Thoracic aorta (tissue), 2 donors: ENCODE measurements around the gene ZSCAN29. TPM values are rescaled to one million over a fixed set of nuclear protein-coding genes. Genes with fewer than 3 reads are reported as not detected.

ENCODE experiments used
- ATAC-seq: fragments of 150-250 bp; one replicate; pipeline ENCODE4 v1.8.0; 2017; ENCODE audit warnings: low read depth; ENCODE audit not compliant: insufficient number of reproducible peaks, low FRiP score
- DNase-seq: peaks from one replicate; pipeline ENCODE4 v3.0.0-alpha.2; 2020; ENCODE audit warnings: low spot score
- H3K27ac ChIP-seq, 2 donors: fragments of 200-600 bp; sonication (generic); 1 replicate in 1 of 2; 2 replicates in 1 of 2; pipeline ENCODE4 v1.5.1; 2016; ENCODE audit warnings: mild to moderate bottlenecking in 2 of 2, moderate library complexity in 2 of 2
- H3K27me3 ChIP-seq: fragments of 200-600 bp; sonication (generic); replicated peaks from 2 replicates; pipeline ENCODE4 v1.6.0; 2016; ENCODE audit warnings: mild to moderate bottlenecking; ENCODE audit not compliant: insufficient read depth
- H3K36me3 ChIP-seq: fragments of 200-600 bp; sonication (generic); one replicate; pipeline ENCODE4 v1.5.1; 2016
- H3K4me1 ChIP-seq, 2 donors: fragments of 200-600 bp; sonication (generic); 1 replicate in 1 of 2; 2 replicates in 1 of 2; pipeline versions ENCODE4 v1.5.1 to v1.6.0; 2016; ENCODE audit warnings: low read depth in 2 of 2, mild to moderate bottlenecking in 1 of 2; ENCODE audit not compliant: control insufficient read depth in 1 of 2
- H3K4me3 ChIP-seq: fragments of 200-600 bp; sonication (generic); 2 replicates; pipeline ENCODE4 v1.5.1; 2016; ENCODE audit warnings: mild to moderate bottlenecking
- H3K9me3 ChIP-seq: fragments of 200-600 bp; sonication (generic); 2 replicates; pipeline ENCODE4 v1.5.1; 2016
- total RNA-seq, 2 donors: library from RNA; depleted of rRNA; stranded (reverse); fragments of >200 nt; gene quantifications; one replicate each; pipeline versions ENCODE4 v1.1.0 to v1.2.3, GENCODE V29; 2016
- TF ChIP-seq, protein P1 (sequence below): fragments of 200-600 bp; sonication (generic); IDR thresholded peaks from one replicate; pipeline ENCODE4 v1.5.1; 2019; ENCODE audit warnings: antibody characterized with exemption

The ZSCAN29 gene
- total RNA-seq, 2 donors from 2014 or later = 13.9 to 19.1 TPM

- TF ChIP-seq, protein P1, sequence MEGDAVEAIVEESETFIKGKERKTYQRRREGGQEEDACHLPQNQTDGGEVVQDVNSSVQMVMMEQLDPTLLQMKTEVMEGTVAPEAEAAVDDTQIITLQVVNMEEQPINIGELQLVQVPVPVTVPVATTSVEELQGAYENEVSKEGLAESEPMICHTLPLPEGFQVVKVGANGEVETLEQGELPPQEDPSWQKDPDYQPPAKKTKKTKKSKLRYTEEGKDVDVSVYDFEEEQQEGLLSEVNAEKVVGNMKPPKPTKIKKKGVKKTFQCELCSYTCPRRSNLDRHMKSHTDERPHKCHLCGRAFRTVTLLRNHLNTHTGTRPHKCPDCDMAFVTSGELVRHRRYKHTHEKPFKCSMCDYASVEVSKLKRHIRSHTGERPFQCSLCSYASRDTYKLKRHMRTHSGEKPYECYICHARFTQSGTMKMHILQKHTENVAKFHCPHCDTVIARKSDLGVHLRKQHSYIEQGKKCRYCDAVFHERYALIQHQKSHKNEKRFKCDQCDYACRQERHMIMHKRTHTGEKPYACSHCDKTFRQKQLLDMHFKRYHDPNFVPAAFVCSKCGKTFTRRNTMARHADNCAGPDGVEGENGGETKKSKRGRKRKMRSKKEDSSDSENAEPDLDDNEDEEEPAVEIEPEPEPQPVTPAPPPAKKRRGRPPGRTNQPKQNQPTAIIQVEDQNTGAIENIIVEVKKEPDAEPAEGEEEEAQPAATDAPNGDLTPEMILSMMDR = no peak
- ATAC-seq (no peak), DNase-seq (no peak)
- Histone ChIP-seq H3K4me1 (no peaks in the 10 kb centered on the region), H3K36me3 (peaks cover 39% of the 10 kb centered on the region), H3K4me3 (no peak overlapping the region), H3K9me3 (no peaks in the 10 kb centered on the region), H3K27ac (no peak overlapping the region), H3K27me3 (no peaks in the 10 kb centered on the region)
These were observed 37.9 kb upstream of the ZSCAN29 start for GRCh38 chr15:43408789-43409188.

DNA sequence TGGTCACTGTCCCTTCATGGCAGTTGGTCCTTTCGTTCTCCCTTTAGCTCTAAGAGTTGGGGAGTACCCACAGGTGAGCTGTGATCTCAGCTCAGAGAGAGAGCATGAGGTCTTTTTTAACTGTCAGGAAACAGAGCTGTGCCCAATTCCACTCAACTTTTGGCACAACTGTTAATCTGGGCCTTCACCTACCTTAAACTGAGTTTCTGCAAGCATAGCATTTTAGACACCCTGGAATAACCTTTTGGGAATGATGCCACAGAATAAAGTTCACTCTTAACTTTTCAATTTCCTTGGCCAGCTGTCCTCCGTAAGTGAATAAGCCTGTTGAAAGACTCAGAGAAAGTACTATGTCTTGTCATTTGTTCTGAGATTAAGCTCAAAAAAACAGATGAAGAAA lies 36.0 kb upstream of the ZSCAN29 start:
- no peaks in the 10 kb centered on the region for H3K4me1 ChIP-seq
- DNase-seq = no peak
- TF ChIP-seq, protein P1 = no peak
- H3K36me3 ChIP-seq = peaks cover 46% of the 10 kb centered on the region
- no peak for ATAC-seq
- H3K4me3 ChIP-seq = no peak overlapping the region
- H3K27ac ChIP-seq = no peak overlapping the region
- H3K9me3 ChIP-seq = no peaks in the 10 kb centered on the region
- no peaks in the 10 kb centered on the region for H3K27me3 ChIP-seq

DNA sequence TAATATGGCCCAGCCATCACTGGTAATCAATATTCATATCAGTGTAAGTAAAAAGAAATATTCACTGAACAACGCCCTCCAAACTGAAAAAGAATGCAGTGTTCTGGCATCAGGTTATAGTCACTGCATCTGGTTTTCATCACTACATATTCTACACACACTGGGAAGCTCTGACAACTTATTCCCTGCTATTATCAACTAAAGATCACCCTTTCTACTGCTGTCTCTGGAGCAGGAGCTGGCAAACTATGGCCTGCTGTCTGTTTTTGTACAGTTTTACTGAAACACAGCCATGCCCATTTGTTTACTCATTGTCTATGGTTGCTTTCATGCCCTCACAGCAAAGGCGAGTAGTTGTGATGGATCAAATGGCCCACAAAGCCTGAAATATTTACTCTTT lies 35.3 kb upstream of the ZSCAN29 start:
- DNase-seq (no peak), ATAC-seq (no peak)
- TF ChIP-seq, protein P1 = no peak
- Histone ChIP-seq H3K36me3 (peaks cover 48% of the 10 kb centered on the region), H3K27ac (no peak overlapping the region), H3K4me1 (no peaks in the 10 kb centered on the region), H3K4me3 (no peak overlapping the region), H3K9me3 (no peaks in the 10 kb centered on the region), H3K27me3 (no peaks in the 10 kb centered on the region)

DNA sequence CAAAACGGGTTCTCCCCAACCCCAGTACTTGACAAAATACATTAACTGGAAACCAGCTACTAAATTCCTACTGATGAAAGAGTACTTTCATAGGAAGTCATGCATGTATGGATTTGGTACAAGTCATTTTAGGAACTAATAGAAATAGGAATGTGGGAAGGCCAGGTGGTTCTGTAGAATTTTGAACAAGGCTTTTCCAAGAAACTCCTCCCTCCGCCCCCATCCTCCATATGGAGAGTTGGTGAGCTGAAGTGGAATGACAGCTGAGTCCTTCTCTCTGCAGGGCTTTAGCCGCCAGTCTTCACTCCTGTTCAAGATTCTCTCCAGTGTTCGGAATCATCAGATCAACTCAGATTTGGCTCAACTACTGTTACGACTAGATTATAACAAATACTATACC lies 33.3 kb upstream of the ZSCAN29 start:
- DNase-seq (no peak), ATAC-seq (no peak)
- no peaks in the 10 kb centered on the region for H3K4me1 ChIP-seq
- TF ChIP-seq, protein P1 = no peak
- H3K27ac ChIP-seq = no peak overlapping the region
- no peaks in the 10 kb centered on the region for H3K27me3 ChIP-seq
- H3K36me3 ChIP-seq = peaks cover 54% of the 10 kb centered on the region
- H3K4me3 ChIP-seq = no peak overlapping the region
- no peaks in the 10 kb centered on the region for H3K9me3 ChIP-seq

DNA sequence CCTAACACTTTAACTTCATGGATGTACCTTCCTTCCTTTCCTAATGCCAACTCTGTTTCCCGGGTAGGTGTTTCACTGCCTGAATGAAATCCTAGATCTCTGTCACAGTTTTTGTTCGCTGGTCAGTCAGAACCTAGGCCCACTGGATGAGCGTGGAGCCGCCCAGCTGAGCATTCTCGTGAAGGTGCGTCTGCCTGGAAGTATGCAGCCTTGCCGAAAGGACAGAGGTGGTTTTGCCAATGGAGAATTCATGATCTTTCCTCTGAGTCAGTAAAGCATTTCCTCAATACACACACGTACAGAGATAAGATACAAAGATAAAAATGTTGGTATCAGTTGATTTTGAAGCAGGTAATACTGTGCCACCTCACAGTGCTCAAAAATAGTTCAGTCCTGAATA lies 32.8 kb upstream of the ZSCAN29 start:
- H3K27me3 ChIP-seq = no peaks in the 10 kb centered on the region
- H3K27ac ChIP-seq = no peak overlapping the region
- H3K9me3 ChIP-seq = no peaks in the 10 kb centered on the region
- H3K36me3 ChIP-seq = peaks cover 51% of the 10 kb centered on the region
- no peak overlapping the region for H3K4me3 ChIP-seq
- ATAC-seq (no peak), DNase-seq (no peak)
- H3K4me1 ChIP-seq = no peaks in the 10 kb centered on the region
- TF ChIP-seq, protein P1 = no peak
